HT-29 (cell line): ENCODE measurements around the gene SLC25A52. TPM values are rescaled to one million over a fixed set of nuclear protein-coding genes. Genes with fewer than 3 reads are reported as not detected.
"Not testable (repeated sequence)": the region's sequence is repeated elsewhere in the genome, so short reads cannot be mapped to it uniquely, and the experiment has no call there.

ENCODE experiments used
- DNase-seq: peaks from one replicate; pipeline ENCODE4 v3.0.0-alpha.2; 2015; ENCODE audit warnings: low spot score
- total RNA-seq: library from RNA; depleted of rRNA; stranded (reverse); fragments of >200 nt; shearing (Covaris generic); gene quantifications from 2 replicates; pipeline ENCODE4 v1.2.3, GENCODE V29; 2014; rRNA removed

The SLC25A52 gene, protein sequence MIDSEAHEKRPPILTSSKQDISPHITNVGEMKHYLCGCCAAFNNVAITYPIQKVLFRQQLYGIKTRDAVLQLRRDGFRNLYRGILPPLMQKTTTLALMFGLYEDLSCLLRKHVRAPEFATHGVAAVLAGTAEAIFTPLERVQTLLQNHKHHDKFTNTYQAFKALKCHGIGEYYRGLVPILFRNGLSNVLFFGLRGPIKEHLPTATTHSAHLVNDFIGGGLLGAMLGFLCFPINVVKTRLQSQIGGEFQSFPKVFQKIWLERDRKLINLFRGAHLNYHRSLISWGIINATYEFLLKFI
- total RNA-seq = not detected in 2 replicates

DNA sequence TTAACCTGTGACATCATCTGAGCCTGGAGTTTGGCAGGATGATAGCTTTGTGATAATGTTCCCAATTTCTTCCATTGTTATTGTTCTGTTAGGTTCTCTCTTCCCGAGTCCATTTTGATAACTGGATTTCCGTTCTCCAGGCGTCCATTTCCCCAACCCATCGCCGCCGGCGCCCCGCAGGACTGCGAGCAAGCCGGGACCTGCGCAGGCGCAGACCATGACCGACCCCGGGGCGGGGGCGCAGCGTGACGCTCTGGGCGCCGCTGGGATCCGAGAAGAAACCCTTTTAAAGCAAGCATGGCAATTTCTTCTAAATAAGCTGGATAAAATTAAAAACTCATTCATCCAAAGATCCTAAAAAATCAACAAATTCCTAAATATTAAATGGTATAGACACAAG lies at the start of gene SLC25A52:
TSS of gene SLC25A52 (minus strand) at position 186 of the 400 bp plus-strand sequence. CDS start 219 bp downstream, outside the sequence.
- no peak for DNase-seq

DNA sequence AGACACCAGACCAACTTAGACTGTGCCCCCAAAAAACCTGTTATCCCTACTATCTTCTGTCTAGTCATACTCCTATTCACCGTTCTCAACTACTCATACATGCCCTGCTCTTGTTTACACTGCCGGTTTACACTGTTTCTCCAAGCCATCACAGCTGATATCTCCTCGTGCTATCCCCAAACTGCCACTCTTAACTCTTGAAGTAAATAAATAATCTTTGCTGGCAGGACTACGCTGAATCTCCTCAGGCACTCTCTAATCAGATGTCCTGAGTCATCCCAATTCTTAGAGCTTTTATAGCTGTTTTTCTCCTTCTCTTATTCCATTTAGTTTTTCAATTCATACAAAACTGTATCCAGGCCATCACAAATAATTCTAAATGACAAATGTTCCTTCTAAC lies 48.4 kb upstream of the SLC25A52 start:
- DNase-seq = not testable (repeated sequence)

DNA sequence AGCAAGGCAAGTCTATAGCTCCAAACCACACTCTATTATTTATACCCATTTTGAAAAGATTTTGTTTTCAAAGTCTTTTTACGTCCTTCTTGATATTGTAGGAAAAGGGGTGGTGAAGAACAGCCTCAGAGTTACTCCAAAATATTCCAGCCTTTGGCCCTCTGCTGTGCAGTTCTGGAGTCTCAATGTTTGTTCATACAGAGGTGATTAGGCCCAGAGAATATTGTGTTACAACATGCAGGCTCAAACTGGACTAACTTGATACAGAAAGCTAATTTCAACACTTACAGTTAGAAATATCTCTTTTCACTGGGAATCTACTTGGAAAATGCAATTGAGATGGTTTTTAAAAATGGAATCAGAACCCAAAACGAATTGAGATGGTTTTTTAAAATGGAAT lies 40.4 kb upstream of the SLC25A52 start:
- no peak for DNase-seq

DNA sequence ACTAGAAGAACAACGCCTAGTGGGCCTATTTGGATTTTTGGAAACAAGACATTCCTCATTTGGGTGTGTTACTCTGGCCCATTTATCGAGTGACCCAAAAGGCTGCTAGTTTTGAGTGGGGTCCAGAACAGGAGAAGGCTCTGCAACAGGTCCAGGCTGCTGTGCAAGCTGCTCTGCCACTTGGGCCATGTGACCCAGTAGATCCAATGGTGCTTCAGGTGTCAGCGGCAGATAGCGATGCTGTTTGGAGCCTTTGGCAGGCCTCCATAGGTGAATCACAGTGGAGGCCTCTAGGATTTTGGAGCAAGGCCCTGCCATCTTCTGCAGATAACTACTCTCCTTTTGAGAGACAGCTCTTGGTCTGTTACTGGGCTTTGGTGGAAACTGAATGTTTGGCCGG lies 38.6 kb upstream of the SLC25A52 start:
- DNase-seq = not testable (repeated sequence)

DNA sequence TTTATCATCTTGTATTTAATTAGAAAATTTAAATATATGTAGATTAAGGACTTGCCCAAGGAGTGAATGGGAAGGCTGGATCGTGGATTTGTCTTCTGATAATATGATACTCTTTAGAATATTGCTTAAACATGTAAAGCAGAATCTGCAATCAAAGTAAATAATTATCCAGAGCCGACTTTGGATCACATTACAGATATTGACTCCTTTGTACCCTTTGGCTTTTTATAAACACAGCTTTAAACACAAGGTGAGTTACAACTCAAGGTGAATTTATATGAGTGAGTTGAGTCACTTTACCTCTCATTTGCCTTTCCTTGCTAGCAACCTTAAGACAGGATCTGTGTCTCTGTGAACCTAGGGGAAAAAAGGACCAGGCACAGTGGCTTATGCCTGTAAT lies 37.7 kb upstream of the SLC25A52 start:
- no peak for DNase-seq

DNA sequence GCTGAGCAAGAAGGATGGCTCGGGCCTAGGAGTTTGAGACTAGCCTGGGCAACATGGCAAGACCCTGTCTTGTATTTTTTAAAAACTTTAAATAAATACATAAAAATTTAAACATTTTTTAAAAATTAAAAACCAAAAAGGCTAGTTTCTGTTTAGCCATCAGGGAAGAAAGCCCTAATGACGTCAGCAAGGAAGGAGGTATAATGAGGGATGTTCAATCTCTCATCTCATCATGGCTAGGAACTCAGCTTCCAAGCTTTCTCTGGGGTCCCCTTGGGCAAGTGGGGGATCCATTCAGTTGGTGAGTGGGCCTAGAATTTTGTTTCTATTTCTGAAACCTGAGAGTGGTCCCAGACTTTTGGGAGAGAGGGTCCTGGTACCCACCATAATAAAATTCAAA lies 35.1 kb upstream of the SLC25A52 start:
- no peak for DNase-seq

DNA sequence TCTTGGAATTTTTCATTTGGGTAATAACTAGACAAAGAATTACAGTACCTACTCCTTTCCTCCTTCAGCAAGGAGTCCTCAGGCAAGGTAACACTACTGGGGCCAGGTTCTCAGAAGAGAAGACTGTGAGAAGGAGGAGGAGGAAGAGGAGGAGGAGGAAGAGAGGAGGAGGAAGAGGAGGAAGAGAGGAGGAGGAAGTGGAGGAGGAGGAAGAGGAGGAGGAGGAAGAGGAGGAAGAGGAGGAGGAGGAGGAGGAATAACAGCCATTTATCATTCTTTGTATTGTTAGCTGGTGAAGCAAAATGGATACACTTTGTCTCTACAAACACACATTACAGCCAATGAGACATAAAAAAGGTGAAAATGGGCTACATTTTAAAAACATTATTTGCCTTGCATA lies 32.9 kb upstream of the SLC25A52 start:
- DNase-seq = no peak

DNA sequence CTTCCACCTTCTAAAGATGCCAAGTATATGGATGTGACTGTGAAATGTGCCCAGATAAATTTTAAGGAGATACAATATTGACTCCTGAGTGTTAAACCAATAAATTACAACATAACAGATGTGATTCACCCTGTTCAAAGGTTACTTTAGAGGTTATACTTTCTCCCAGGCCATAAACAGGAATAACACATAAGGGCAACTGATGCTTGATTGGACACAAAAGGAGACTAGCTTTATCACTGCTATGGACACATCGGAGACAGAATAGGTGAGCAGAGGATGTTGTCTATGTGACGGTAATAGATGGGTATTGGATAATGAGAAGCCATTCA lies 31.9 kb upstream of the SLC25A52 start:
- no peak for DNase-seq

DNA sequence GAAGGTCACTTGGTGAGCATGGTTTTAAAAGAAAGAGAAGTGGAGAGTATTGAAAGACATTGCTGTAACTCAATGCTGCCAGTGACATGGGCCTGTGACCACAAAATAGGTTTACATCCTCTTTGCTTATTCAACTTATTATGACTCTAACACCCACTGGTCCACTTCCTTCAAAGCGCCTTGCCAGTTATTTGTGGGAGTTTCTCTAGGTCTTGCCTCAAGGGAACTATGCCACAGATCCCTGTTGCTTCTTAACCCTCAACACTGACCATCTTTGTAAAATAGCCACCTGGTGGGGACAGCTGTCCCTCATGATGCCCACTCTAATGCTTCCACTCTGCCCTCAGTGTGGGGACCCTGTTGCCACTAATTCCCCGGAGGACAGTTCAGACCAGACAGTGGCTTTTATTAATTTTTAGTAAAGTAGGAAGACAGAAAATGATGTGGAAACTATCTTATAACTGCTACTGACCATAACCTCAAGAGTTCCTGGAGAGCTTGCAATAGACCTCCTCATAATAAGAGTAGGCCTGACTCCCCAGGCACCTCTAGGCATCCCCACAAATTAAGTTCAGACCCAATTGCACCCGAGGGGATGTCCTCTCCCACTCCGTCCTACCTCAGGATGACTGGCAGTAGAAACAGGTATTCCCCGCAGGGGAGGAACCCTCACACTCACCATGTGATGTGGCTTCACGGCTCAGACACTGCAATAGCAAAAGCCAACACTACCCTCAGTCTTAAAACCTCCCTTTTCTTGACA lies 31.3 kb upstream of the SLC25A52 start:
- DNase-seq = no peak

DNA sequence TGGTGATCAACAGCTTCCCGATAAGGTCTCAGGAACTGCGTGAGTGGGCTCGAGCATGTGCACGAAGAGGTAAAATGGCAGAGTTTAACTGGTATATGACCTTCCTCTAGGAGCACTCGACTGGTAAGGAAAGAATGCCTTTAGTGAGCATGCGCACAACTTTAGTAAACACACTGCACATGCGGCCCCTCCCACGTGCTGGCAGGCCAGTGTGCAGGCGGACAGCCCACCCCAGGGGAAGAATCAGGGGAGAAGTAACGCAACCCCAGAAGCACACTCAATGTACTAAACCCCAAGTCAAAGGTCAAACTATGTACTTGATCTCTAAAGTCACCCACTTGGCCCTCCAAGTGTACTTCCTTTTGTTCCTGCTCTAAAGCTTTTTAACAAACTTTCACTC lies 28.7 kb upstream of the SLC25A52 start:
- no peak for DNase-seq

DNA sequence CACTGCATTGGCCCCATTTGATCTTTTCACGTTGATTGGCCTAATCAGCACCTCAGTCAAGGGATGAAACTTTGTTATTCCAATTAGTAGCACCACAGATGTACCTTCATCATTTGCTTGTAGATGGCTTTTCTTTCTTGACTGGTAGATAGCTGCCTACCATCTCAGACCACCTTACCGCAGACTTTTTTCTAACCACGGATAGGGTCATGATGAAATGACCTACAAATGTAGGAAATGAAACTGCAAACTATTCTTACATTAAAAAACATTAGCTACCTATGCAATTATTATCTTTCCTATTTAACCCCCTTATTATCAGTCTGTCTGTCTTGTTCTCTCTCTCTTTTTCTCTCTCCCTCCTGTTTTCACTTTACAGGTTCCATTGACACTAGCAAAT lies 22.4 kb upstream of the SLC25A52 start:
- DNase-seq = no peak

DNA sequence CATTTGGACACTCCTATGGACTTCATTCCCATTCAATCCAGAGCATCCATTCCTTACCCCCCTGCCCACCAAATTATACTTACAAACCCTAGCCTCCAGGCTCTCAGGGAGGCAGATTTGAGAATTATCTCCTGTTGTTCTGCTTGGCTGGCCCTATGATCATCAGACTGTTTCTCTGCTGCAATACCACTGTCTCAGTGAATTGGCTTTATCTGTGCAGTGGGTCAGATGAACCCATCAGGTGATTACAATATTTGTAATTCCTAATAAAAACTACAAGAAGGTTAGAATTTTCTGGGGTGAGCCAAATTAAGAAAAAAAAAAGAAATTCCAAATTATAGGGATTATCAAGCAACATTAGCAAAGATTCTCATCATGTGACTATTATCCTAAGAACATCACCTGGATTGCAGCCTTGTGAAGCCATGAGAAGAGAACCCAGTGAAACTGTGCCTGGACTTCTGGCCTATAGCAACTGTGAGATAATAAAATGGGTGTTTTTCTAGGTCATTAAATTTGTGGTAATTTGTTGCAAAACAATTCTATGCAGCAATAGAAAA lies 17.8 kb upstream of the SLC25A52 start:
- no peak for DNase-seq

DNA sequence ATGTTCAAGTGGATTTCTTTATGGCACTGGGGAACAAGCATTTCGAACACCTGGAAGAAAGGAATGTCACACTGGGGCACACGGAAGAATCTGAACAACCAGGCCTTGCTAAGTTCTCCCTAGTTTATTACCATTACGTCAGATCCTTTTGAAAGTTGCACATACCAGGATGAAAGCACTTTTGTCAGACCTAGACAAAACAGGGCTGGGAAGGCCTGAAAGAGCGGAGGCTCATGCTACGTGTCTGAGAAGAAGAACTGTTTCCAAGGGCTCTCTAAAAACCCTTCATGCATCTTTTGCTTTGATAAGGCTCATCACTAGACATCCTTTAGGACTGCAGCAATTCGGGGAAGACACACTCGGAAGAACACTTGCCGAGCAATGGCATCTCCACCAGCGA lies 15.4 kb upstream of the SLC25A52 start:
- no peak for DNase-seq

DNA sequence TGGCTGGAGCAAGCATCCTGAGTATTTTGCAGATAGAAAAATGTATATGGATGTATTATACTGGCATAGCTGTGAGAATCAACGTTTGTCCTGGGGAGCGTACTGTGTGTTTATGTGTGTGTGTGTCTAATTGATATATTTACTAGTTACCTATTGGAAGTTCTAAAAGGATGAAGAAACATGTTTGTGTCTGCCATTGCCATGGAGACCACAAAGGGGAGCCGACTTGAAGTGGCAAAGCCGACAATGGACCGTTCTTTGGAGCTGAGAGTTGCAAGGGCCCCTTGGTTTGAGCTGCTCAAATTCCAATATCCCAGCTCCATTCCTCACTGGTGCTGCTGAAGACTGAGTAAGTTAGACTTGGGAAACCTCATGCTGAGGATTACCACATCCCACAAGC lies 14.3 kb upstream of the SLC25A52 start:
- DNase-seq = no peak

DNA sequence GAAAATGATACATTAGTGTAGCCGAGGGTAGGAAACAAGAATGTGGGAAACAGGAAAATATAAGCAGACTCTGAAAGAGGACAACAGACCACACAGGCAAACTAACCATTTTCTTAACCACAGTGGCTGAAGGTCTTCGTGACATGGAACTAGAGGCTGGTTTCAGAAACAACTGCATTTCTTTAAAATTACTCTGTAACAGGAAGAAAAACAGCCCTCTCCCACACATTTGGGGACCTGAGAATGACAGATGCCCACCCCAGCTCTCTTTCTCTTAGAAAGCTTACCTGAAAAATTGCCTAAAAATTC lies 13.8 kb upstream of the SLC25A52 start:
- no peak for DNase-seq

DNA sequence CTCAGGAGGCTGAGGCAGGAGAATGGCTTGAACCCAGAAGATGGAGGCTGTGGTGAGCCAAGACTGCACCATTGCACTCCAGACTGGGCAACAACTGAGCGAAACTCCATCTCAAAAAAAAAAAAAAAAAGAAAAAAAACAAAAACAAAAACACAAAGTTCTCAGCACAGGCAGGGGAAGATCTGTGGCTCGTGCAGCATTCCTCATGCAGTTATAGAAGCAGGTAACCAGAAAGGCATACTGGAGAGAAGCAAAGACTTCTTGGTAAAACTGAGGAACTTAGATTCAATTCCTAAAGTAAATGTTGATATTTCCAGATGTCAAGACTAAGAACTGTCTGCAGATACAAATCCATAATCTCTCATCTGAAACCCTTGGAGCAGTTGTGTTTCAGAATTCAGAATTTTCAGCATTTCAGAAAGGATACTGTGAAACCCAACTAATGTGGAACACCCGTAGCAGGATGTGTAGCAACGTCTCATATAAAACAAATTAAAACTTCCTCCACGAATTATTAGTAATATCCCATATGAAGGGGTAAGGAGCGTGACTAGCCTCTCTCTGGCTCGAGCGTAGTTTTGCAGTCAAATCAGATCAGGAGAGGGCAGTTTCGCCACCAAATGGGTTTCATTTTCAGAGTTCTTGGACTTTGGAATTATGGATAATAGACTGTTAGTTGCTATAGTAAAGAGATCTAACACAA lies 13.2 kb upstream of the SLC25A52 start:
- no peak for DNase-seq

DNA sequence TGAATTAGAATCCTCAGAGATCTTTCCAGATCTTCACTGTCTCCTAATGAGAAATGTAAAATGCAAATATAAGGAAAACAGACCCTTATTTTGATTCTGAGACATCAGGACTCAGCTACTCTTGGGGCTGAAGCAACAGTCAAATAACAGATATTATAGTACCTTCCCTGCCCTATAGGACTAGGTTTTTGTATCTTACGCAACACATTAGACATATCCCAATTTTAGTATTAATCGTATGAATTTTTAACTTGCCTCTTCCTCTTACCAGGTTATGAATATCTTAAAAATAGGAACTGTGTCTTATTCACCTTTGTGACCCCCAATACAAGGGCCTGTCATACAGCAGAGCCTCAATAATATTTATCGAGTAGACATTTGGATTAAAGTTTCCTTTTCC lies 12.0 kb upstream of the SLC25A52 start:
- no peak for DNase-seq

DNA sequence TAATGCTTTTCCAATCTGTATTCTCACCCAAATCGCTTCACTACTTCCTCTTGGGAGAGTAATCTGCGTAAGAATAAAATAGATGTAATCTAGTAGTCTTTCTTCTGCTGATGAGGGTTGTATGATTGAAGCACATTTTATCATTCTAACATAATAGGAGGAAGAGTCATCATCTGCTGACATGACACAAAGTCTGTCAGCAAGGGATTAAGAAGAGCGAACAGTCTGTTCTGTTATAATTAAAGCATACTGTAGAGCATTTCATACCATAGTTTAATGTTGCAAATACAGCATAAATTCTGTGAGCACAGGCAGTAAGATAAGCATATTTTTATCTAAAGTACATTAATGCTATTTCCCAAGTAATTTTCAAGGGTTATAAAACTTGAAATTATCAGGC lies 10.4 kb downstream of the SLC25A52 start:
- DNase-seq = no peak

DNA sequence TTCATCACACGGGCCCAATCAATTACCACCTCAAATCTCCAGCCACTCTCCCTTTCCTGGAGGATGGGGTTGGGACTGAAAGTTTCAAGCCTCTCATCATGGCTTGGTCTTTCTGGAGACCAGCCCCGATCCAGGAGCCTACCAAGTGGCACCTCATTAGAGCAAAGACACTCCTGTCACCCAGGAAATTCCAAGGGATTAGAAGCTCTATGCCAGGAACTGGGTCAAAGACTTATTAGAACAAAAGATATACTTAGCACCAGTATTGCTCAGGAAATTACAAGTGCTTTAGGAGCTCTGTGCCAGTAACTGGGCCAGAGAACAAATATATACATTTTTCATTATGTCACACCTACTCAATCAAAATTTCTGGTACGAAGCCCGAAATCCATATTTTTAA lies 14.3 kb downstream of the SLC25A52 start:
- DNase-seq = no peak

DNA sequence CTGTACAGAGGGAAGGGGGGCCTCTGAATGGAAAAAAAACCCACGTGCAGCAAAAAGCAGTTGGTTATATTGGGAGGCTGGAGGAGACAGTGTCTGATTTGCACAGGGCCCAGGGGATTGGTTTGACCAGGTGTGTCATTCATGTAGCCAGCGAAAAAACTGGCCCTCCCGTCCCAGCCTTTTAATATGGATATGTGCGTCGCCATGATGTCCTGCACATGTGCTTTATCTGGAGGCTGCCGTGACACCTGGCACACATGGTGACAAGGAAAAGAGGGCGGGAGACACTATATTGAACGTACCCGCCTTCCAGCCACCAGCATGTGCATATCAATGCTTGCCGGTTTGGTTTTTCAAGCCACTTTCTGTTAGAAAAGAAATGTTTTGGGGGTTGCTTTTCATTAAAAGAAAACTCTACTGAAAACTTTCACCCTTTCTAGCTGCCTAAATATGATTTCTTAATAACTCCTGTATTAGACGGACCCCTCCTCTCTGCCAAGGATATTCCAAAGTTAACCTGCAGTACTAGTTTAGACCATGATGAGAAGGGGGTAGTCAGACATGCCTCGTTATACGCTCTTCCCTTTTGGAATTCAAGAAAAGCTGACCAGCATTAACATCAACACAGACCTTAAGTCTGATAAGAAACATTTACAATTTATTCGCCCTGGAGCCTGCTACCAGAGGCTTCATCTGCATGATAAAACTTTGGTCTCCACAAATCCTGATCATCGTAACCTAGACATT lies 16.2 kb downstream of the SLC25A52 start:
- DNase-seq = no peak

DNA sequence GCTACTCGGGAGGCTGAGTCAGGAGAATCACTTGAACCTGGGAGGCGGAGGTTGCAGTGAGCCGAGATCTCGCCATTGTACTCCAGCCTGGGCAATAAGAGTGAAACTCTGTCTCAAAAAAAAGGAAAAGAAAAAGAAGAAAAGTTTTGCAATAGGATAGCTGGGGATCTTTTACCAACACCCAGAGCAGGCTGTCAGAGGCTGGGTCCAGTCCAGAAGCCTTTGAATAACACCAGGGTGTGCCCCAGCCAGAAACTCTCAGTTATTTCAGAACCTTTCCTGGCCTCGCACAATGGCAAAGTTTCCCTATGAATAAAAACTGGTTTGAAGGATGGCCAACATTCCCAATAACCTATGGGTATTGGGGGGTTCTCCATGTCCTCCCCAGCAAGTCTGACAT lies 17.1 kb downstream of the SLC25A52 start:
- not testable (repeated sequence) for DNase-seq
